Esophagus squamous epithelium (tissue), 5 donors: Measurements from ENCODE around the gene B3GALT6. TPM values are rescaled to one million over a fixed set of nuclear protein-coding genes. Genes with fewer than 3 reads are reported as not detected.
A peak's percentile ranks its signal among the peaks of the same experiment; 100 is the strongest.

Experiments used
- DNase-seq: peaks from one replicate; lab custom pipeline; 2025; lab: John Stamatoyannopoulos, UW
- H3K27ac ChIP-seq, 4 donors: fragments of 200-600 bp; sonication (generic); one replicate each; pipeline ENCODE4 v1.5.1; 2016 to 2019; ENCODE audit warnings: mild to moderate bottlenecking in 1 of 4
- H3K27me3 ChIP-seq, 4 donors: fragments of 200-600 bp; sonication (generic); 1 replicate in 3 of 4; 2 replicates in 1 of 4; pipeline versions ENCODE4 v1.5.1 to v1.6.0; 2017 to 2021; ENCODE audit warnings: antibody characterized with exemption in 1 of 4
- H3K36me3 ChIP-seq, 3 donors: fragments of 200-600 bp; sonication (generic); one replicate each; pipeline ENCODE4 v1.5.1; 2016 to 2019
- H3K4me1 ChIP-seq, 3 donors: fragments of 200-600 bp; sonication (generic); one replicate each; pipeline ENCODE4 v1.5.1; 2017 to 2019
- H3K4me3 ChIP-seq, 4 donors: fragments of 200-600 bp; sonication (generic); 1 replicate in 3 of 4; 2 replicates in 1 of 4; pipeline ENCODE4 v1.5.1; 2016 to 2019; ENCODE audit warnings: mild to moderate bottlenecking in 2 of 4, moderate library complexity in 1 of 4
- H3K9me3 ChIP-seq, 3 donors: fragments of 200-600 bp; sonication (generic); one replicate each; pipeline ENCODE4 v1.5.1; 2016 to 2019
- CTCF ChIP-seq, 6 experiments: fragments of 450-650 bp in 4 of 6; fragments of 200-600 bp in 2 of 6; sonication (generic) in 2 of 6; IDR thresholded peaks; one replicate each; pipeline ENCODE4 v1.5.1; 2016 to 2019; ENCODE audit warnings: antibody characterized with exemption in 6 of 6, mild to moderate bottlenecking in 4 of 6, moderate library complexity in 4 of 6
- POLR2A ChIP-seq, 4 donors: fragments of 450-650 bp; IDR thresholded peaks; one replicate each; pipeline ENCODE4 v1.6.1; 2017; ENCODE audit warnings: antibody characterized with exemption in 4 of 4, mild to moderate bottlenecking in 4 of 4, moderate library complexity in 3 of 4
- WGBS, 2 donors: methylation state at CpG; one replicate each; pipeline ENCODE4 v1.1.5; 2018; 5-methylcytosine and 5-hydroxymethylcytosine counted together
- intact Hi-C: fragments of 100-400 bp; cut with DNase I; formaldehyde crosslinking; loops from one replicate; pipeline ENCODE4 v1.15.0; 2022
- total RNA-seq, 4 donors: library from RNA; depleted of rRNA; stranded (reverse); fragments of >200 nt; gene quantifications; one replicate each; pipeline ENCODE4 v1.1.0, GENCODE V29; 2016
- donor health status: DM: yes; HTN: yes; CAD: no.

Gene B3GALT6
- total RNA-seq, 4 donors from 2014 or later, result 13.5 to 17.5 (median 15.6) TPM

GRCh38 chr1:1273209-1273511, 41.1 kb downstream of the B3GALT6 start:
- Histone ChIP-seq H3K4me3 (peak overlapping the region; percentile 59 to 98 (median 77)), H3K27ac (peak overlapping the region; percentile 81 to 95 (median 88)), H3K4me1 (peaks cover 34 to 59% (median 35%) of the 10 kb centered on the region in 3 donors), H3K9me3 (no peaks in the 10 kb centered on the region), H3K27me3 (no peaks in the 10 kb centered on the region), H3K36me3 (peaks cover 0 to 17% (median 3%) of the 10 kb centered on the region in 3 donors)
- DNase-seq, result no peak
- intact Hi-C loops, result no loop called here
- TF ChIP-seq CTCF (IDR thresholded peaks at IDR 0.05), result no peak
- TF ChIP-seq POLR2A (IDR thresholded peaks at IDR 0.05), result no peak
- no CpG with 5 or more reads among the region's 31 CpGs for WGBS, 2 donors

GRCh38 chr1:1273512-1274298, 41.7 kb downstream of the B3GALT6 start, which contains the start of gene UBE2J2:
TSS of gene UBE2J2 (minus strand) at chr1:1273854. CDS start at chr1:1267992, 5,862 bp downstream.
- H3K27me3 ChIP-seq, result no peaks in the 10 kb centered on the region
- 0% methylated on average over 5 of the region's 105 CpGs; no CpG with 5 or more reads in 1 of the 2 donors for WGBS, 2 donors
- H3K4me3 ChIP-seq, result peak within 1 kb of the TSS; percentile 59 to 98 (median 77)
- peak within 1 kb of the TSS; percentile 81 to 95 (median 88) for H3K27ac ChIP-seq
- H3K36me3 ChIP-seq, result peaks cover 0 to 12% (median 3%) of the 10 kb centered on the region in 3 donors
- DNase-seq, result peak; percentile 67
- peaks cover 34 to 54% (median 35%) of the 10 kb centered on the region in 3 donors for H3K4me1 ChIP-seq
- intact Hi-C loops, result no loop called here
- no peaks in the 10 kb centered on the region for H3K9me3 ChIP-seq
- peak in 2 of 4 donors; percentile 22 to 76 for TF ChIP-seq POLR2A (IDR thresholded peaks at IDR 0.05)
- peak in 1 of 6 experiments; percentile 4 for TF ChIP-seq CTCF (IDR thresholded peaks at IDR 0.05)

- intact Hi-C loops, result no loop called here
- H3K36me3 ChIP-seq, result peaks cover 0 to 8% (median 3%) of the 10 kb centered on the region in 3 donors
- no peak for TF ChIP-seq POLR2A (IDR thresholded peaks at IDR 0.05)
- no peak for TF ChIP-seq CTCF (IDR thresholded peaks at IDR 0.05)
- no peaks in the 10 kb centered on the region for H3K9me3 ChIP-seq
- WGBS, 2 donors, result 50 to 55% methylated on average over 4 to 9 of the region's 31 CpGs
- peak overlapping the region; percentile 81 to 95 (median 88) for H3K27ac ChIP-seq
- H3K27me3 ChIP-seq, result no peaks in the 10 kb centered on the region
- peak overlapping the region; percentile 59 to 98 (median 77) for H3K4me3 ChIP-seq
- DNase-seq, result no peak
- H3K4me1 ChIP-seq, result peaks cover 34 to 53% (median 35%) of the 10 kb centered on the region in 3 donors
These were observed 42.4 kb downstream of the B3GALT6 start for GRCh38 chr1:1274299-1274930.

- intact Hi-C loops, result no loop called here
- TF ChIP-seq CTCF (IDR thresholded peaks at IDR 0.05), result no peak
- peaks cover 33 to 48% (median 34%) of the 10 kb centered on the region in 3 donors for H3K4me1 ChIP-seq
- H3K4me3 ChIP-seq, result no peak overlapping the region
- no peak overlapping the region for H3K27ac ChIP-seq
- DNase-seq, result no peak
- no peaks in the 10 kb centered on the region for H3K9me3 ChIP-seq
- 0 to 55% methylated on average over 1 to 2 of the region's 15 CpGs for WGBS, 2 donors
- no peaks in the 10 kb centered on the region for H3K27me3 ChIP-seq
- peaks cover 0 to 8% (median 3%) of the 10 kb centered on the region in 3 donors for H3K36me3 ChIP-seq
These were observed 42.9 kb downstream of the B3GALT6 start for GRCh38 chr1:1274931-1275431.

GRCh38 chr1:1275836-1276235, 43.8 kb downstream of the B3GALT6 start:
- H3K9me3 ChIP-seq, result no peaks in the 10 kb centered on the region
- DNase-seq, result no peak
- H3K27ac ChIP-seq, result no peak overlapping the region
- peaks cover 25 to 39% (median 26%) of the 10 kb centered on the region in 3 donors for H3K4me1 ChIP-seq
- H3K4me3 ChIP-seq, result no peak overlapping the region
- no peaks in the 10 kb centered on the region for H3K27me3 ChIP-seq
- no peak for TF ChIP-seq CTCF (IDR thresholded peaks at IDR 0.05)
- TF ChIP-seq POLR2A (IDR thresholded peaks at IDR 0.05), result no peak
- intact Hi-C loops, result no loop called here
- peaks cover 0 to 8% (median 3%) of the 10 kb centered on the region in 3 donors for H3K36me3 ChIP-seq
- 76 to 81% methylated on average over 9 of the region's 9 CpGs for WGBS, 2 donors
